NCI-H2227 (cell line): Measurements from ENCODE around the gene ACTN4.
"Not testable (repeated sequence)": the region's sequence is repeated elsewhere in the genome, so short reads cannot be mapped to it uniquely, and the experiment has no call there.

Experiments
- DNase-seq: peaks from one replicate; lab custom pipeline; 2025; ENCODE audit not compliant: unreplicated experiment; lab: John Stamatoyannopoulos, UW

Gene ACTN4

GRCh38 chr19:38735257-38735686 is 87.8 kb downstream of the ACTN4 start:
- DNase-seq: peak; percentile 91

DNA sequence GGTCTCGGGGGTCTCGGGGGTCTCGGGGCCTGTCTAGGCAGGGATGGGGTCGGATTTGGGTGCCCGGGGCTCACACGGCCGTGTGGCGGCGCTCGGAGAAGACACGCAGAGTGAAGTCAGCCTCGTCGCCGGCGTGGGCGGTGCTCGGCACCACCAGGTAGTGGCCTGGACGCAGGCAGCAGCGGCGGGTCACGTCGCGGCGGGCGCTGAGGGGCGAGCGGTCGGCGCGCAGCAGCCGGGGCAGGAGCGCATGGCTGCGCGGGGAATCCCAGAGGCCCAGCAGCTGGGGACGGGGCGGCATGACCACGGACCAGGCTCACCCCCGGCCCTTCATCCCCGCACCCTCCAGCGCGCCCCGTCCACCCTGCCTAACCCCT is 88.6 kb downstream of the ACTN4 start:
- peak; percentile 91 for DNase-seq

DNA sequence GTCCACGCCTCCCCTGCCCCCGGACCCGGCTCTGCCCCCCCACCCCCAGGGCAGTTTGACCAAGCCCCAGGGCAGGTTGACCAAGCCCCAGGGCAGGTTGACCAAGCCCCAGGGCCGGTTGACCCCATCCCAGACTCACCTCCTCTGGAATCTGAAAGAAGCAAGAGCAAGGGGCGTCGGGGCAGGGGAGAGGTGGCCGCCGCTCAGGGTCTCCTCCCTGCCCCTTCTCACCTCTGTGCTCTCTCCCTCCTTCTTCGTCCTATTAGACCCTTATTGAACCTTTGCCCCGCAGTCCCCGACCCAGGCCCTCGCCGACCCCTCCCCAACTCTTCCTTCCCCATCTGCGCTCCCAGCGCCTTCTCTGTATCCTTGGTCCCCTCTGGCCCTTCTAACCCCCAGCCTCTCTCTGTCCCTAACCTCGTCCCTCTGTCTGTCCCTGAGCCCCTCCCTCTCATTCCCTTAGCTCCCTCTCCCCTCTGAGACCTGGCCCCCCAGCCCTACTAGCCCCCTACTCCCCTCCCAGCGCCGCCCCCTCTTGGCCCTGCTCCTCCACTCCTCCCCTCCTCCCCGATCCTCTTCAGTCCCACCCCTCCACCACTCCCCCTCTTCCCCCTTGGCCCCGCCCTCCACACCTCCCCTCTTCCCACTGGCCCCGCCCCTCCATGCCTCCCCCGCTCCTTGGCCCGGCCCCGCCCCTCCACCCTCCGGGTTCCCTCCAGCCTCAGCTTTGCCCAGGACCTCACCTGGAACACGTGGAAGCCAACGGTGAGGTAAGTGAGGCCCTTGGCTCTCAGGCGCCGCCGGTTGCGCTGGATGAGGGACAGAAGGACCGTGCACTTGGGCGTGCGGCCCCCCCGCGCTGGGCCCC is 89.2 kb downstream of the ACTN4 start:
- DNase-seq: peak; percentile 93

DNA sequence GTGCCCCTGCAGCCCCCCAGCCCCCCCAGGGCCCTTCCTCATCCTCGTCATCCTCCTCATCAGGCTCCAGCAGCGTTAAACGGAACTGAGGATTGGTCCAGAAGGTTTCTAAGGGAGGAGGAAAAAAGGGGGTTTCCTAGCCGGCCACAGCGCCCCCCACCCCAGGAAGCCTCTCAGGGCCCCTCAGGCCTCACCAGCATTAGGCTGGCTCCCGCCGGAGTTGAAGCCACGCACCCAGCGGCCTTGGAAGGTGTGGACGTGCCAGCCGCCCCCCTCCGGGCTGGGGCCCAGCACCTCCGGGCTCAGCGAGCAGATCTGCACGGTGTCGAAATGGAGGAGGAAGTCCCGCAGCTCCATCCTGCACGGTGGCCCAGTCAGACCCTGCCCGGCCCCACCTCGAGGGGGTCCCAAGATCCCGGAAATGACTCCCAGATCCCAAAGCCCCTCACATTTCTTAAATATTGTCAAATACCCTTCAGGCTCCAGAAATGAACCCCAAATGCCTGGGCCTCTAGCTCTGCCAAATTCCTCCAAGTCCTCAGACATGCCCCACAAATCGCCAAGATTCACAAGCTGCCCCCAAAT is 89.9 kb downstream of the ACTN4 start:
- DNase-seq: no peak

GRCh38 chr19:38737921-38738737 is 90.7 kb downstream of the ACTN4 start:
- DNase-seq: no peak

DNA sequence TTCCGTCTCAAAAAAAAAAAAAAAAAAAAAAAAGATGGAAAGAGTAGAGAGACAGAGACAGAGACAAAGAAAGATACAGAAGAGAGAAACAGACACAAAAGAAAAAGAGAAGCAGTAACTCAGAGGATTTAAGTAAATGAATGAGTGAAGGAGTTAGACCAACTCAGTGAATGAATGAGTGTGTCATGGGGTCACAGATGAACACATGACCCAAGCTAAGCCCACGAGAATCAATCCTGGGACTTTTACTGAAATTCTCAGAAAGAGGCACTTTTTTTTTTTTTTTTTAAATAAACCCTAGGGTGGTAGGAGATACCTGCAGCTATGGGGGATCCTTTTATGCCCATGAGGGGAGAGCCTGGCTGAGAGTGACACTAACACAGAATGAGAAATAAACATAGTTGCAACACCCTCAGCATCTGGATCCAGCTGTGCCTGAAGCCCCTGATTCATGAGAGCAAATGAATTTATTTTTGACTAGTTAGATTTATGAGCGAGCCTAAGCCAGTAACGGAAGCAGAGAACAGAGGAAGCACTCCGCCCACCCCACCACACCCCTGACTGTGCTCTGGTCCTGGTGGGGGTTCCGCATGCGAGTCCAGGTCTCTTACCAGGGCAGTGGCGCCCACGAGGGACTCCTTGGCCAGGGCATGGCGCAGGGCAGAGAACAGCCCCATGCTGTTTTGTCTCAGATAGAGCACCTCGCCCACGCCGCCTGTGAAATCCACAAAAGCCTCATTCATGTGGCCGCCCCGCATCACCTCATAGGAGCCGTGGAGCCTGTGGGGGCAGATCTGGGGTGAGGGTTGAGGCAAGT is 92.2 kb downstream of the ACTN4 start:
- no peak for DNase-seq

DNA sequence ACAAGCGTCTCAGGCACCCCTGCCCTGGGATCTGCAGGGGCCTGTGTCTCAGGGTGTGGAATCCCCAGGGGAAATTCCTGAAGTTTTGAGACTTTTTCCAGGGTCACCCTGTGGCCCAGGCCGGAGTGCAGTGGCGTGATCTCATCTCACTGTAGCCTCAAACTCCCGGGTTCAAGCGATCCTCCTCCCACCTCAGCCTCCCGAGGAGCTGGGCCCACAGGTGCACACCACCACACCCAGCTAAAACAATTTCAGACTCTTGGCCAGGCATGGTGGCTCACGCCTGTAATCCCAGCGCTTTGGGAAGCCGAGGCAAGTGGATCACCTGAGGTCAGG is 92.8 kb downstream of the ACTN4 start:
- DNase-seq: no peak

- no peak for DNase-seq
These were observed 93.5 kb downstream of the ACTN4 start for GRCh38 chr19:38740932-38741331.

DNA sequence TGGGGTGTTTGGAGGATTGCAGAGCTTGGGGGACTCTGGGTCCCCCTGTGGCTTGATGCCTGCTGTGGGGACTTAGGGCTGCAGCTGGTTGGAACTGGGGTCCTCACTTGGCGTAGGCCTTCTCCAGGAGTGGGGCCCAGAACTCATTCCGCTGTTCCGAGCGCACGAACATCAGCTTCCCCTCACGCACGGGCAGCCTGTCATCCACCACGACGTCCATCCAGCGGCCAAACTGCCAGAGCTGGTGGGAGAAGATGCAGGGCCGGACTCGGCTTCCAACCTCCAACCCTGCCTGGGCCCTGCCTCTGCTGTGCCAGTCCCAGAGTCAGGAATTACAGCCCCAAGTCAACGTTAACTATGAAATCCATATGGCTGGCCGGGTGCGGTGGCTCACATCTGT is 94.2 kb downstream of the ACTN4 start:
- DNase-seq: no peak

DNA sequence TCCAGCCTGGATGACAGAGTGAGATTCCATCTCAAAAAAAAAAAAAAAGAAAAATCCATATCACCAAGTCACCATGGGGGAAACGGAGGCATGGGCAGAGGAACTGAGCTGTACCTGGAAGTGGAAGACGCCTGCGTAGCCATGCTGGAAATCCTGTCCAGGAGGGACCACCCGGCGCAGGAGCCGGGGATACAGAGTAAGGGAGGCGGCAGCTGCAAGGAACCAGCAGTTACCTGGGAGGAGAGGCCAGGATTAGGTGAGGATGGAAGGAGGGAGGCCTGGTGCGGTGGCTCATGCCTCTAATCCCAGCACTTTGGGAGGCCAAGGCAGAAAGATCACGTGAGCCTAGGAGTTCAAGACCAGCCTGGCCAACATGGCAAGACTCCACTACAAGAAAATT is 94.8 kb downstream of the ACTN4 start:
- DNase-seq: no peak

GRCh38 chr19:38742906-38743305 is 95.5 kb downstream of the ACTN4 start:
- DNase-seq: no peak

DNA sequence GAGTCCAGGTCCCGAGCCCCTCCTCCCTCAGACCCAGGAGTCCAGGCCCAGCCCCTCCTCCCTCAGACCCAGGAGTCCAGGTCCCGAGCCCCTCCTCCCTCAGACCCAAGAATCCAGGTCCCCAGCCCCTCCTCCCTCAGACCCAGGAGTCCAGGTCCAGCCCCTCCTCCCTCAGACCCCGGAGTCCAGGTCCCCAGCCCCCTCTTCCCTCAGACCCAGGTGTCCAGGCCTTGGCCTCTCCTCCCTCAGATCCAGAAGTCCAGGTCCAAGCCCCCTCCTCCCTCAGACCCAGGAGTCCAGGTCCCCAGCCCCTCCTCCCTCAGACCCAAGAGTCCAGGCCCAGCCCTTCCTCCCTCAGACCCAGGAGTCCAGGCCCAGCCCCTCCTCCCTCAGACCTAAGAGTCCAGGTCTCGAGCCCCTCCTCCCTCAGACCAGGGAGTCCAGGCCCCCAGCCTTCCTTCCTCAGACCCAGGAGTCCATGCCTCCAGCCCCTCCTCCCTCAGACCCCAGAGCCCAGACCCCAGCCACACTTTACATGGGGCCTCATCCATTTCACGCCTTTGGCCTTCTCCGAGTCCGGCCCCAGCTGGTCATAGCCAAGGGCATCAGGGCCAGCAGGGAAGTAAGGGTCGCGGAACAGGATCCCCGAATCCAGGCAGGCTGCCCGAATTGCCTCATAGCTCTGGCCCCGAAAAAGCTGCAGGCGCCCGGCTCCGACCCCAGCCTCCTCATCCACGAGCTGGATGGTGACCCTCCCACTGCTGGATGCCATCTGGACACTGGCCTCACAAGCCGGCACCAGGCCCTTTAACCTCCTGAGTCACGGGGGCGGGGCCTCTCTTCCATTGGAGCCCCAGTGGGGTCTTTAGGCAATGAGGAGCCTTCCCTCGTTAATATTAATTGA is 96.2 kb downstream of the ACTN4 start:
- DNase-seq: no peak

GRCh38 chr19:38744298-38744681 is 96.8 kb downstream of the ACTN4 start, which contains the start of gene CAPN12:
Gene CAPN12 (minus strand): TSS chr19:38744474. CDS start chr19:38744165, 309 bp downstream.
- no peak for DNase-seq

- no peak for DNase-seq
These were observed 97.4 kb downstream of the ACTN4 start for GRCh38 chr19:38744874-38745273.

GRCh38 chr19:38745316-38745715 is 97.9 kb downstream of the ACTN4 start:
- no peak for DNase-seq

GRCh38 chr19:38753783-38754182 is 106.3 kb downstream of the ACTN4 start:
- not testable (repeated sequence) for DNase-seq

- DNase-seq: not testable (repeated sequence)
These were observed 106.7 kb downstream of the ACTN4 start for GRCh38 chr19:38754196-38754595.

- DNase-seq: no peak
These were observed 112.1 kb downstream of the ACTN4 start for GRCh38 chr19:38759590-38760003.

- DNase-seq: not testable (repeated sequence)
These were observed 113.5 kb downstream of the ACTN4 start for GRCh38 chr19:38760805-38761517.
